AG04450 (cell line): ENCODE results near the gene ASIC2. TPM values are rescaled to one million over a fixed set of nuclear protein-coding genes. Genes with fewer than 3 reads are reported as not detected.
A peak's percentile ranks its signal among the peaks of the same experiment; 100 is the strongest.

Source experiments
- CTCF ChIA-PET: fragments of 300-600, 350-600 bp; formaldehyde crosslinking; extraction: SDS; loops from one replicate; lab custom pipeline; 2022; ENCODE audit warnings: antibody characterized with exemption, inconsistent platforms; lab: Charles Lee
- POLR2A ChIA-PET: fragments of 350-600 bp; formaldehyde crosslinking; extraction: SDS; loops from one replicate; lab custom pipeline; 2021; ENCODE audit warnings: antibody characterized with exemption, inconsistent platforms; lab: Yijun Ruan, JAX
- DNase-seq: peaks from one replicate; pipeline ENCODE4 v3.0.0-alpha.2; 2011; ENCODE audit warnings: low read depth, low spot score
- H3K27ac ChIP-seq: one replicate; pipeline ENCODE4 v1.5.1; 2012; ENCODE audit warnings: low read depth, low read length, control low read depth
- H3K27me3 ChIP-seq: one replicate; pipeline ENCODE4 v1.6.0; 2012; ENCODE audit warnings: low read length; ENCODE audit not compliant: control insufficient read depth, insufficient read depth
- H3K4me3 ChIP-seq: 2 replicates; pipeline ENCODE4 v1.5.1; 2011; ENCODE audit warnings: mild to moderate bottlenecking, low read depth, low read length, control low read depth
- H3K9me3 ChIP-seq: 2 replicates; pipeline ENCODE4 v1.5.1; 2012; ENCODE audit warnings: low read length; ENCODE audit not compliant: control insufficient read depth, insufficient read depth
- CTCF ChIP-seq: IDR thresholded peaks from 2 replicates; pipeline ENCODE4 v1.5.1; 2011; ENCODE audit warnings: low read depth, low read length, control low read depth, inconsistent platforms
- polyA minus RNA-seq: library from RNA; depleted of rRNA, polyadenylated mRNA; stranded (reverse); fragments of >200 nt; gene quantifications from 2 replicates; pipeline ENCODE4 v1.2.3, GENCODE V29; 2011; rRNA and poly(A)+ RNA removed
- polyA plus RNA-seq: library from polyadenylated mRNA; depleted of rRNA; stranded (reverse); fragments of >200 nt; gene quantifications from 2 replicates; pipeline ENCODE4 v1.2.3, GENCODE V29; 2011; rRNA removed

ASIC2 gene
- polyA plus RNA-seq = 0.19 and 0.25 TPM in 2 replicates
- polyA minus RNA-seq = 0.69 and 0.78 TPM in 2 replicates

- Histone ChIP-seq H3K27me3 (peaks cover 27% of the 10 kb centered on the region), H3K27ac (no peak within 1 kb of the TSS), H3K9me3 (peaks cover 3% of the 10 kb centered on the region; the same call in 1 of the 2 replicates), H3K4me3 (peak within 1 kb of the TSS; percentile 54)
- ChIA-PET CTCF (interaction anchor here (1.2 kb wide), 1 partner anchor 497 kb away, joined by 3 read pairs; no protein-coding TSS in a partner anchor), POLR2A (no interaction called here)
- no peak for DNase-seq
- TF ChIP-seq CTCF = no peak
Measured at GRCh38 chr17:33292981-33293867, at the start of gene ASIC2. Gene ASIC2 (minus strand): TSS chr17:33293295.

GRCh38 chr17:33342025-33342424 is 48.9 kb upstream of the ASIC2 start:
- TF ChIP-seq CTCF = no peak
- peaks cover 2% of the 10 kb centered on the region for H3K27me3 ChIP-seq
- no peaks in the 10 kb centered on the region for H3K9me3 ChIP-seq
- ChIA-PET POLR2A (no interaction called here), CTCF (no interaction called here)
- H3K27ac ChIP-seq = no peak overlapping the region
- no peak for DNase-seq
- H3K4me3 ChIP-seq = no peak overlapping the region

GRCh38 chr17:33338242-33338641 is 45.1 kb upstream of the ASIC2 start:
- CTCF ChIA-PET = no interaction called here
- DNase-seq = no peak
- POLR2A ChIA-PET = no interaction called here

GRCh38 chr17:33335491-33336173 is 42.5 kb upstream of the ASIC2 start:
- no peak for DNase-seq
- Histone ChIP-seq H3K27ac (no peak overlapping the region), H3K4me3 (no peak overlapping the region), H3K9me3 (no peaks in the 10 kb centered on the region), H3K27me3 (no peaks in the 10 kb centered on the region)
- ChIA-PET CTCF (no interaction called here), POLR2A (no interaction called here)
- peak; percentile 28 for TF ChIP-seq CTCF

More at GRCh38 chr17:33338242-33338641, 45.1 kb upstream of the ASIC2 start:
- Histone ChIP-seq H3K9me3 (no peaks in the 10 kb centered on the region), H3K4me3 (no peak overlapping the region), H3K27me3 (peaks cover 2% of the 10 kb centered on the region), H3K27ac (no peak overlapping the region)
- no peak for TF ChIP-seq CTCF
